ENCODE measurements around the gene QKI. TPM values are rescaled to one million over a fixed set of nuclear protein-coding genes. Genes with fewer than 3 reads are reported as not detected.

QKI gene
- total and polyA plus RNA-seq, 2 of the 8 experiments (the other 6 are each of a cell fraction or from before 2014, with no cell fraction given): 181 to 183 TPM

- no peak for TF ChIP-seq RAD21 (IDR thresholded peaks at IDR 0.05 in 1 of 2, conservative IDR thresholded peaks at IDR 0.05 in 1 of 2; ENCODE audit: low read depth in 2 of 2, low read length in 2 of 2)
- TF ChIP-seq SAP30 (IDR thresholded peaks at IDR 0.05; ENCODE audit: insufficient read depth, insufficient replicate concordance, low read length): no peak
- TF ChIP-seq SUZ12 (IDR thresholded peaks at IDR 0.05; ENCODE audit: low read length): no peak
- TF ChIP-seq POU5F1 (IDR thresholded peaks at IDR 0.05; ENCODE audit: low read depth, low read length): no peak
Measured at GRCh38 chr6:163377561-163377960, 37.0 kb upstream of the QKI start (continued).
